A549 treated with Hydrocortisone at 1 μM for 4 hours (cell line): ENCODE results near the gene OR1I1. TPM values are rescaled to one million over a fixed set of nuclear protein-coding genes. Genes with fewer than 3 reads are reported as not detected.

Source experiments
- total RNA-seq: library from RNA; stranded (reverse); fragments of 200-300 nt; extraction: Qiagen RNA extraction; gene quantifications from 5 replicates; pipeline ENCODE4 v1.2.3, GENCODE V29; 2022

The OR1I1 gene
- not detected in 5 replicates for total RNA-seq

GRCh38 chr19:15081911-15082310, at the start of gene OR1I1:
Gene OR1I1, plus strand, starts transcription at chr19:15082211. Its CDS starts 4,855 bp downstream, at chr19:15087066.

GRCh38 chr19:15048885-15049541, 33.0 kb upstream of the OR1I1 start, which contains the start of gene CASP14:
Gene CASP14, plus strand, starts transcription at chr19:15049480. Its CDS starts 2,772 bp downstream, at chr19:15052252.

GRCh38 chr19:15107061-15108010, 25.3 kb downstream of the OR1I1 start, which contains the start of gene SYDE1:
Gene SYDE1, plus strand, starts transcription at chr19:15107401. Its CDS starts 33 bp downstream, at chr19:15107434.

Other genes starting within 250 kb of the OR1I1 start
- not detected in 5 replicates for gene OR7A5, start 247.0 kb upstream of the OR1I1 start, total RNA-seq
- gene OR7C1, start 247.0 kb upstream of the OR1I1 start, total RNA-seq: not detected in 5 replicates
- not detected in 5 replicates for gene OR7A10, start 233.3 kb upstream of the OR1I1 start, total RNA-seq
- not detected in 5 replicates for gene OR7A17, start 196.1 kb upstream of the OR1I1 start, total RNA-seq
- gene OR7C2, start 140.7 kb upstream of the OR1I1 start, total RNA-seq: not detected in 5 replicates
- not detected in 5 replicates for gene SLC1A6, start 102.3 kb upstream of the OR1I1 start, total RNA-seq
- gene CASP14, start 32.7 kb upstream of the OR1I1 start, total RNA-seq: not detected in 5 replicates
- 16.4 to 20.2 TPM (median 17.3 TPM) in 5 replicates for gene SYDE1, start 25.2 kb downstream of the OR1I1 start, total RNA-seq
- gene NOTCH3, start 118.8 kb downstream of the OR1I1 start, total RNA-seq: 13.6 to 18.2 TPM (median 16.4 TPM) in 5 replicates
- gene EPHX3, start 150.2 kb downstream of the OR1I1 start, total RNA-seq: 0.07 to 0.09 TPM (median 0.09 TPM) in 3 of 5 replicates, not detected in the others